GM15510 (cell line): Measurements from ENCODE around the gene VWA3B.

Source experiments
- POLR2A ChIP-seq: IDR thresholded peaks from 3 replicates; pipeline ENCODE4 v1.6.1; 2011; ENCODE audit warnings: borderline replicate concordance; ENCODE audit not compliant: insufficient read length; ENCODE audit errors: extremely low read depth

Gene VWA3B, protein sequence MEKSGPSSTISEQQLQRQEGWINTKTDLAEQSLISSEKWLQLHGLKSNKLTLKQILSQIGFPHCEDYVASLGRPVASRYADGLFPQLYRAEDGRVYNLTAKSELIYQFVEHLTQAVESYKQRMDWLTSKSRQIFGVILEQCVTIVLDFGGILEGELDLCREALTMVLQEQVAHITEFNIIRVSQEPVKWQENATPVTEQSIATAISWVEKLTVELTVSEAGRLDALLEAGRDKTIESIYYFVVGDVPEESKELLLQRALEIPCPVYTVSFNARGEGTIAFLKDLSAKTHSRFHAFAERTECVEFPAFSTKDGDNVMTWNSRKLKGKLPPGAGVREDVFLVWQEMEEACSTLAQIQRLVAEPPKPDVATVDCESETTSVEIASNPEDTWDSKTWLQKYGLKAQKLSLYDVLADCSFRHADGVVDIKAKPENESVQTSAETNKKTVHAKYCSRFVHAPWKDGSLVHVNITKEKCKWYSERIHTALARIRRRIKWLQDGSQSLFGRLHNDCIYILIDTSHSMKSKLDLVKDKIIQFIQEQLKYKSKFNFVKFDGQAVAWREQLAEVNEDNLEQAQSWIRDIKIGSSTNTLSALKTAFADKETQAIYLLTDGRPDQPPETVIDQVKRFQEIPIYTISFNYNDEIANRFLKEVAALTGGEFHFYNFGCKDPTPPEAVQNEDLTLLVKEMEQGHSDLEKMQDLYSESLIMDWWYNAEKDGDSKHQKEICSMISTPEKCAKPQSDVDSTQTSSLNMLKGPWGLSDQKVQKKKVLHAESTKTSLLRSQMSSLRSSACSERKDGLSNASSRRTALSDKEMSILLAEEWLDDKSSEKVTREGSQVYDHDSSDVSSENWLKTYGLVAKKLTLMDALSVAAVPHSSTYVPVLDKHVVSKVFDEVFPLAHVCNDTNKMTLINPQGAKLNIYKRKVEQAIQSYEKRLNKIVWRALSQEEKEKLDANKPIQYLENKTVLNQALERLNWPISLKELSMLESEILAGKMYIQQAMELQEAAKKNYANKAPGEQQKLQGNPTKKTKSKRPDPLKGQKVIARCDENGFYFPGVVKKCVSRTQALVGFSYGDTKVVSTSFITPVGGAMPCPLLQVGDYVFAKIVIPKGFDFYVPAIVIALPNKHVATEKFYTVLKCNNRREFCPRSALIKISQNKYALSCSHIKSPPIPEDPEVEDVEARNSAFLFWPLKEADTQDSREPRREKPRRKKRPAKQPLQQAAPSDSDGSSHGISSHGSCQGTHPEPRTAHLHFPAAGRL (N-terminal part only)

DNA sequence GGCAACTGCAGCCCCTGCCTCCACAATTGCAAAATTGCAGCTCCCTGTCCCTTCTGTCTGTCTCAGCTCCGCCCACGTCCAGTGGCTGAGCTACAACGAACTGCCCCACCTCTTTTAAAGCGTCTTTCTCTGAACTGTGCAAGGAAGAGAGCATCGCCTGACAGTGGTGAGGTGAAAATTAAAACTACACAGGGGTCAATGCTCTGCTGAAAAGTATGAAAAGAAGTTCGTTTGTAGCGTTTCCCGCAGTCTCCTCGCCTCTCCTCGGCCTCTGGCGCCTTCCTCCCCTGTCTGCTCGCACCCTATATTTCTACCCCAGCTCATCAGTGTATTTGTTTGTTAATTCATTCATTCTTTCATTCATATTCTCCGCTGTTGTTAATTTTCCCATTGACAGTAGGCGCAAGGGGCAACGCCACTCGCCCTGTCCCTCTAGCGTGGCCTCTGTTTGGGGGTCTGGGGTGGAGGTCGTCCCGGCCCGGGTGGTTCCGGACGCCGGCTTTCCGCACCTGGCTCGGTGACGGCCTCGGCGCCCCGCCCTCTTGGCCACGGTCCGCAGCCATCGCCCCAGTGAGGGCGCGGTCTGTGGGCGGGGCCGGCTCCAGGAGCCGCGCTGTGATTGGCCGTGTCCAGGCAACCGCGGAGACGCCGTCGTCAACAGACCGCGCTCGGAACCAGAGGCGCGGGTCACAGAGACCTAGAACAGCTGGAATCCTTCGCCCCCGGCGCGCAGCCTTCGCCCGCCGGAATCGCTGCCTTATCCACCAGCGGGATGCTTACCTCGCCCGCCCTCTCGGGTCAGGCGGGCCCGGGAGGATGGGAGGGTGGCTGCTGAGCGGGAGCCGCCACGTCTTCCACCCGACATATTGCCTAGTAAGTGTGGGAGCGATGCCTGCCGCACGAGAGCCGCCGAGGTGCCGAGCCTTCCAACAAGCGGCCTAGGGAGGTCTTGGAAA is at the start of gene VWA3B:
Gene VWA3B (plus strand): TSS at position 677 of the 956 bp plus-strand sequence. CDS start 5,926 bp downstream, outside the sequence.
- TF ChIP-seq POLR2A = no peak

DNA sequence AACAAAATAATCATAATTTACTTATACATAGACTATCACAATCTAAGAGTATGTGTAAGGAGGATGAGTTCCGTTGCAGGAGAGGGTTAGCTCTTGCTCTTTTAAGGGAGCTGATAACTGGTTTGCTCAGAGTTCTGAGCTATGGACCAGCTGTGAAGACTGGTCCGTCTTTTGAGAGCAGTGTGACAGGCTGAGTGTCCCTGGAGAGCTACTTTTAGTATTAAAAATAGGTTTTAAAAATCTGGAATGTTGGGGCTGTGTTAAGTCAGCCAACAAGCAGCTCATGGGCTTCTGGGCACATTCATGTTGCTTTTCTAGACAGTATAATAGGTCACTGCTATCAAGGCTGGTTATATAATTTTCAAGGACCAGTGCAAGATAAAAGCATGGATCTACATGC is 49.8 kb upstream of the VWA3B start:
- TF ChIP-seq POLR2A = no peak

DNA sequence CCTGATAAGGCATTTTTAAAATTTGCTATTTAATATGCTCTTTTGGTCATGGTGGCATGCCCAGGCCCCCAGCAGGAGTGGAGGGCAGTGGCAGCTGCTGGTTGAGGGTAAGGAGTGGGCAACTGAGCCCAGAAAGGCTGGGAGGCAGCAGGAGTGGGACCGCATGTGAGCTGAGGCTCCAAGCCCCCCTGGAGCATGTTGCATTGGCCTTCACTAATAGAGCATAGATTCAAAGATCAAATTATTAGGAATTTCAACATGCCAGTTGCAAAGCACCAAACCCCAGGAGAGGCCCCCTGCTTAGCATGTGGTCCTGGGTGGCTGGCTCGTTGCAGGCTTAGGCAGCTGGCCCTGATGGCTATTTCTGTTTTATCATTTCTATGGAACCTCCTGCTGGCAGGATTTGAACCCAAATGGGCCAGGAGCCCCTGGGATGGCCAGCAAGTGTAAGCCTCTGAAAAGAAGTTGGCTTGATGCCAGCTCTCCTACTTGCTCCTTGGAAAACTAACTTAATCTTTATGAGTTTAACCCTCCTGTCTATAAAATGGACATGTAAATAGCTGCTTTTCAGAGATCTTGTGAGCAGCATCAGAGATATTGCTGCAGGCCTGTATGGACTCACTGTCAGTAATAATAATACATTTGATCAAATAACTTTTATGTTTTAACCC is 49.2 kb upstream of the VWA3B start:
- TF ChIP-seq POLR2A = no peak

DNA sequence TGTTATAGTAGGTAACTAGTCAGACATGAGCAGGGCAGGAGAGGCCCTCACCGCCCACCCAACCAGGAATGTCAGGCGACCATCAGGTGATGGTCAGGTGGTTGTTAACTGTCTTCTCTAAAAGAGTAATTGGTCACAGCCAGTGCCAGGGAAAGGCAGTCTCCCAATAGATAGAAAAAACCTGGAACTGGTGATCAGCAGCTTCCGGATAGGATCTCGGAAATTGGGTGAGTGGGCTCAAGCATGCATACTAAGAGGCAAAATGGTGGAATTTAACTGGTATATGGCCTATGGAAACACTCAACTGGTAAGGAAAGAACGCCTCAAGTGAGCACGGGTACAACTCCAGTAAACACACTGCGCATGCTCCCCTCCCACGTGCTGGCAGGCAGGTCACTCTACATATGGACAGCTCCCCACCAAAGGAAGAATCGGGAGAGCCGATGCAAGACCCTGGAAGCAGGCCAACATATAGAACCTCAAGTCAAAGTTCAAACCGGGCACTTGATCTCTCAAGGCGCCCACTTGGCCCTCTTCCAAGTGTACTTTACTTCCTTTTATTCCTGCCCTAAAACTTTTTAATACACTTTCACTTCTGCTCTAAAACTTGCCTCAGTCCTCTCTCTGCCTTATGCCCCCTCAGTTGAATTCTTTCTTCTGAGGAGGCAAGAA is 47.7 kb upstream of the VWA3B start:
- TF ChIP-seq POLR2A = no peak

DNA sequence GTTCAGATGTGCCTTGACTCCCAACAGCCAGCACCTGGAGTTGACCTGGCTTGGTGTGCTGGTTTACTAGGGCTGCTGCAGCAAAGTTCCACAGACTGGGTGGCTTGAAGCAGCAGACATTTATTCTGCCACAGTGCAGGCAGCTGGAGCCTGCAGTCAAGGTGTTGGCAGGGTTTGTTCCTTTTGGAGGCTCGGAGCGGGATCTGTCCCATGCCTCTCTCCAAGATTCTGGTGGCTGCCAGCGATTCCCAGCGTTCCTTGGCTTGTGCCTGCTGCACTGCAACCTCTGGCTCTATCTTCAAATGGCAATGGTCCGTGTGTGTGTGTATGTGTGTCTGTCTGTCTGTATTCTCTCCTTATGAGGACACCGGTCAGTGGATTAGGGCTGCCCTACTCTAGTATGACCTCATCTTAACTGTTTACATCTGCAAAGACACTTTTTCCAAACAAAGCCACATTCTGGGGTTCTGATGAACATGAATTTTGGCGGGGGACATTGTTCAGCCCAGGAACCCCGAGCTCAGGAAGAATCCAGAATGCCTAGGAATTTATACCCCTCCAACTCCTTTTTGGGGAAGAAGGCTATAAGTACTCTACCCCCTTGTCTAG is 46.5 kb upstream of the VWA3B start:
- TF ChIP-seq POLR2A = no peak

DNA sequence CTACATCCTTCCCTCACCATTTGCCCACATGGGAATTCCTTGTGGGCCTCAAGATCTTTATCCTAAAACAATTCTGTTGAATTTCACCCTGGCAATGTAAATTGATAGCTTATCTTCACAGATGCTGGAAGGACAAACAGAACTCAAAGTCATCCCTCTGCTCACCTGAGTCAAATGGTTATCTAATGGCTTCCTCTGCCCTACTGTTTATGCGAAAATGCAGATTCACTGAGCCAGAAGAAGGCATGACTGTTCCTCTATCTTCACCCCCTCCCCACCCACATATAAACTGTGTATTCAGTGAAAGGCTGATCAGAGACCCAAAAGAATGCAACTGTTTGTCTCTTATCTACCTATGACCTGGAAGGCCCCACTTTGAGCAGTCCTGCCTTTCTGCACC is 43.9 kb upstream of the VWA3B start:
- no peak for TF ChIP-seq POLR2A

DNA sequence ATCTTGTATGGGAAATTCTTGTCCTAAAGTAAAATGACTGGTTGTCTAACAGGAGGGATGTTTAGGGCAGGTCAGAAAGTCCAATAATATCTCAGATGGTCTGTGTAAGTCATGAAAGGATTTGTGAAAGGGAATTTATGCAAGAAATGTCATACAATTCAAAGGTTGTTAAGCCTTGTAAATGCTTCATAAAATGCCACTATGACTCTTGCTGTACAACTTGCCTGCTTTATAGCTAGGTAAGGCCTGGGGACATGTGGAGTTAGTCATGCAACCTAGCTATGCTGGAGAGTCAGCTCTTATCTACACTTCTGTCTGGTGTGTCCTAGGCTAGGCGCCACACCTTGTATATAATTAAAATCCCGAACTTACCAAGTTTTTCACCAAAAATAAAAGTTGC is 36.9 kb upstream of the VWA3B start:
- TF ChIP-seq POLR2A = no peak

DNA sequence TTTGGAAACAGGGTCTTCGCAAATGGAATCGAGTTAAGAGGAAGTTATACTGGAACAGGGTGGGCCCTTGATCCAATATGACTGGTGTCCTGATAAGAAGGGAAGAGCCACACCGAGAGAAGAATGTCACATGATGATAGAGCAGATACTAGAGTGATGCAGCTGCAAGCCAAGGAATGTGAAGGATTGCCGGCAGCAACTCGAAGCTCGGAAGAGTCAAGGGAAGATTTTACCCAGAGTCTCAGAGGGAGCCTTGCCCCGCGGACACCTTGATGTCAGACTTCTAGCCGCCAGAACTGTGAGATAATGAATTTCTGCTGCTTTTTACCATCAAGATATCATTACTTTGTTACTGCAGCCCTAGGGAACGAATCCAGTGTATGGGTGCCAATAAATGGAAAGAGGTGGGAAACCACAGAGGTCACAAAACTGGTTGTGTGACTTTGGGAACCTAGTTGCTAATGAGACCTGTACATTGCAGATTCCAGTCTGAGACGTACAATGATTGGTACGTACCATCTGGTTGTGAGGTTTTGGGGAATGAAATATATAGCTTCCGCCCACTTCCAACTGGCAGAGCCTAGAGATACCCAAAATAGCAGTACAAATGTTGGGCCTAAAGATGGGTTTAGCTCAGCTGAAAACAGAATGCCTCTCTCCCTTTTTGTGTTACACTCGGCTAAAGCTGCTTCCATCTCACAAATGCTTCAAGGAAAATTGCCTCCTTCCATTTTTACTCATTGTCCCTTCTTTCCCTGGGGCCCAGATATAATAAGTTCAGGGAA is 28.6 kb upstream of the VWA3B start:
- TF ChIP-seq POLR2A = no peak

DNA sequence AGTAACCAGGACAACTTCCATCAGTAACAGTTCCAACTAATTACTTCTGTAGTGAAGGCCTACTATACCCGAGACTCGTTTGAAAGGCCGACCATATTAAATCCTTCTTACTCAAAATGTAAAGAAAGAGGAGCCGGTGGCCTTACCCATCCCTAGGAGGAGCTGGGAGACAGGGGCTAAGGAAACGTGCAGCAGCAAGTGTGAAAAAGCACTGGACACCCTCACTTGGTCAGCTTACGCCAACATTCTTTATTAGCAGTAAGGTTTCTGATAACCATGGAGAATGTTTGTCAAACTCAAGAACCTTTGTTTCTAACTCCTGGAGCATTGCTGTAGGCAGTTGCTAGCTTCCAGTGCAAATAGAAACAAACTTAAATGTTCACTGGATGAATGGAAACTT is 26.7 kb upstream of the VWA3B start:
- no peak for TF ChIP-seq POLR2A

DNA sequence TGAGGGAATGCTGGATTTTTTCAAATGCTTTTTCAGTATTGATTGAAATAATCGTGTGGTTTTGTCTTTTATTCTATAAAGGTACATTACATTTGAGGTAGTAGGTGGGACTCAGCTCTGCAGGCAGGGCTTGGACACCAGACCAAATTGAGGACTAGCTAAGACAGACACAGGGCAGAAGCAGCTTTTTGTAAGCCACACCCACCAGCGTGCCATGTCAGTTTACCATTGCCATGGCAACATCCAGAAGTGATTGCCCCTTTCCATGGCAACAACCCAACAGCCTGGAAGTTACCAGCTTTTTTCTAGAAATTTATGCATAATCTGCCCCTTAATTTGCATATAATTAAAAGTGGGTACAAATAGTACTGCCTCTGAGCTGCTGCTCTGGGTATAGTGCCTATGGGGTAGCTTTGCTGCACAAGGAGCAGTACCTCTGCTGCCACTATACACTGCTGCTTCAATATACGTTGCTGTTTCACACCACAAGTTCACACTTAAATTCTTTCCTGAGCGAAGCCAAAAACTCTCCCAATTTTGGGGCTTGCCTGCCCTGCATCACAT is 23.6 kb upstream of the VWA3B start:
- TF ChIP-seq POLR2A = no peak

DNA sequence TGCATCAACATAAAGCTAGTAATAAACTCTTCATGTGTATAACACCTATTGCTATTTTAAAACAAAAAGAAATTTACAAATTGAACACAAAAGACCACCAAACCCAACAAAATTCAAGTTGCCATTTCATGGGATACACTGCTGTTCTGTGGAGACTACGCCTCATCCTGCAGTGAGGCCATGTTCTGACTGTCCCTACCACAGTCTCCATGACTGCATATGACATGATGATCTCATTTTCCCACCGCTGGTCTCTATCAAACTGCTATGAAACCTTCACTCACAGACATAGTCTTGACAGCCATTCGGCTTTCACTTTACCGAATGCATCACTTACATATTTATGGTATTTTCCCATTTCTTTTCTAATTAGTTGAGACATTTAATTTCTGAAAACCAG is 21.2 kb upstream of the VWA3B start:
- no peak for TF ChIP-seq POLR2A
